KBM-7 (cell line): ENCODE measurements around the gene LMTK3.
A peak's percentile ranks its signal among the peaks of the same experiment; 100 is the strongest.

Experiments used
- DNase-seq: peaks from one replicate; pipeline ENCODE4 v3.0.0-alpha.2; 2015
- in situ Hi-C: fragments of 300-500 bp; cut with MboI; formaldehyde crosslinking; loops from 2 replicates; pipeline ENCODE4 v1.14.3; 2020; ENCODE audit warnings: low sequenced_read_pairs, low pct_unique_long_range_greater_than_20kb, mixed read lengths

The LMTK3 gene

DNA sequence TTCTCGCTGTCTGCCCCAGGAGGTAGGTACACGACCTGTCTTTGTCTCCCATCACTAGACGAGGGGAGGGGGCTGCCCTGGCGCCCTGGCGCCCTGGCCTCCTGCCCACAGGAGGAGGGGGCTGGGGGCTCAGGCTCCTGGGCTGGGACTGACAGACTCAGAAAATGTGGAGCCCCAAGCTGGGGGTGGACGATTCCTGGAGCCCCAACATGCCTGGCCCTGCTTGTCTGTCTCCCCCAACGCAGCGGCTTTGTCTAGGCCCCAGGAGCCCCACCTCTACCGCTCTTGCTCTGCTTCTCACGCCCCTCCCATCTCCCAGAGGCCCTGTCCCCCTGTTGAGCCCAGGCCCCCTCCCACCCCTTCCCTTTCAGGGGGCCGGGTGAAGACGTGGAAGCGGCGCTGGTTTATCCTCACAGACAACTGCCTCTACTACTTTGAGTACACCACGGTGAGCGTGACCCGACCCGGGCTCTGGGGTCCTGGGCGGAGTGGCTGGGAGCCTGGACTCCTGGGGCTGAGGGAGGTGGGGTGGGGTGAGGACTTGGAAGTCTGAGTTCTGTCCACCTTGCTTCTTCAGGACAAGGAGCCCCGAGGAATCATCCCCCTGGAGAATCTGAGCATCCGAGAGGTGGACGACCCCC is 33.8 kb downstream of the LMTK3 start:
- in situ Hi-C loops, result no loop called here
- DNase-seq, result no peak

- DNase-seq, result no peak
- in situ Hi-C loops, result no loop called here
Observed at GRCh38 chr19:48477067-48477685, 34.5 kb downstream of the LMTK3 start.

GRCh38 chr19:48476176-48476575 is 35.5 kb downstream of the LMTK3 start:
- in situ Hi-C loops, result no loop called here
- DNase-seq, result no peak

GRCh38 chr19:48475369-48476068 is 36.1 kb downstream of the LMTK3 start:
- in situ Hi-C loops, result no loop called here
- no peak for DNase-seq

DNA sequence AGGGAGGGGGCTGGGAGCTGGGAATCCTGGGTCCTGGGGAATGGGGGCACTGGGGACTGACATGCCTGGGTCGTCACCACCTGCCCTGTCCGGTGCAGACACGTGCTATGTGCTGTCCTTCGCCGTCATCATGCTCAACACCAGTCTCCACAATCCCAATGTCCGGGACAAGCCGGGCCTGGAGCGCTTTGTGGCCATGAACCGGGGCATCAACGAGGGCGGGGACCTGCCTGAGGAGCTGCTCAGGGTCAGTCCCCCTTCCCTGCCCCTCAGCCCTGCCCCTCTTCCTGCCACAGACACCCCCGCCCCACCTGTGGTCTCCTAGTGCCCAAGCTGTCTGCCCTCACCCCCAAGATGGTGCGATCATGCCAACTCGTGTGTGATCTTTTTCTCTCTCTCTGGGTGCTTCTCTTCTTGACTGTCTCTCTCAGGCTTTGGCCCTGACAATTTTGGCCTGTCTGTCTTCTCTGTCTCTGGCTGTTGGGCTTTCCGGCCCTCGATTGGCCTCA is 37.5 kb downstream of the LMTK3 start:
- DNase-seq, result no peak
- in situ Hi-C loops, result no loop called here

DNA sequence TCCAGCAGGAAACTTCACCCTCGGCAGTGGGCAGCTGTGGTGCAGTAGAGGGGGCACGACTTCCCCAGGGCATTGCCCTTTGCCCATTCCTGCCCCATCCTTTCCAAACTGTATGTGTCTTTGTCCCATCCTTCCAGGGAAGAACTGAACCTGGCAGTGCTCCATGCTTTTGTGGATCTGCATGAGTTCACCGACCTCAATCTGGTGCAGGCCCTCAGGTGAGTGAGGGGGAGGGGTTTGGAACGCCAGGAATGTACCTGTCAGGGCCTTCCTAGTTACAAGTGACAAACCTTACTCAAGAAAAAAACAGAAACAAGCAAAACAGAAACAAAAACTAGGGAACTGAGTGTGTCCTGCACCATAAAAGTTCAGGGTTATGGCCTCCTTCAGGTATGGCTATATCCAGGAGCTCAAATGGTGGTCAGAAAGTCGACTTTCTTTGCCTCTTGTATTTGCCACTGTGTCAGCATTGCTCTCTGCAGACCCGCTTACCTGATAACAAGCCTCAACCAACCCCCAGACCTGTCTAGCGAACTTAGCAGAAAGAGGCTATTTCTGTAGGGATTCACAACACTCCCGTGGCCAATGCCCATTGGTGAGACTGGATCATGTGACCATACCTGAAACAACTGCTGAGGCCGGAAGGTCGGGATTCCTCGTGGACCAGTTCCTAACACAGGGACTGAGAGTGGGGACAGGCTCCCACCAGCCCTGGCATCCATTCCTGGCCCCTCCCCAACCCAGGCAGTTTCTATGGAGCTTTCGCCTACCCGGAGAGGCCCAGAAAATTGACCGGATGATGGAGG is 38.3 kb downstream of the LMTK3 start:
- no peak for DNase-seq
- in situ Hi-C loops, result no loop called here

GRCh38 chr19:48471836-48472235 is 39.8 kb downstream of the LMTK3 start:
- in situ Hi-C loops, result no loop called here
- DNase-seq, result no peak

DNA sequence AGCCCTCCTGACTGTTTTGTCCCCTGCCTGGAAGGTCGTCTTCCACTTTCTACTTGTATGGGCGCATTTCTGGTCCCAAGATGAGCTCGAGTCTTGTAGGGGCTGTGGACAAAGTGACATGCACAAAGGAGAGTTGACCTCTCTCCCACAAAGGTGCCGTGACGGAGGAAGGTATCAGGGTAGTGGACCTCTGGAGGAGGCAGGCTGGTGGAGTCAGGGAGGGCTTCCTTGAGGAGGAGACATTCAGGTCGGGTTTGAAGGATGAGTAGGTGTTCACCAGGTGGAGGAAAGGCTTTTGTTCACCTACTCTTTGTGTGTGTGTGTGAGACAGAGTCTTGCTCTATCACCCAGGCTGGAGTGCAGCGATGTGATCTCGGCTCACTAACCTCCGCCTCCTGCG is 40.8 kb downstream of the LMTK3 start:
- DNase-seq, result no peak
- in situ Hi-C loops, result no loop called here

GRCh38 chr19:48469934-48470680 is 41.5 kb downstream of the LMTK3 start:
- DNase-seq, result no peak
- in situ Hi-C loops, result no loop called here

DNA sequence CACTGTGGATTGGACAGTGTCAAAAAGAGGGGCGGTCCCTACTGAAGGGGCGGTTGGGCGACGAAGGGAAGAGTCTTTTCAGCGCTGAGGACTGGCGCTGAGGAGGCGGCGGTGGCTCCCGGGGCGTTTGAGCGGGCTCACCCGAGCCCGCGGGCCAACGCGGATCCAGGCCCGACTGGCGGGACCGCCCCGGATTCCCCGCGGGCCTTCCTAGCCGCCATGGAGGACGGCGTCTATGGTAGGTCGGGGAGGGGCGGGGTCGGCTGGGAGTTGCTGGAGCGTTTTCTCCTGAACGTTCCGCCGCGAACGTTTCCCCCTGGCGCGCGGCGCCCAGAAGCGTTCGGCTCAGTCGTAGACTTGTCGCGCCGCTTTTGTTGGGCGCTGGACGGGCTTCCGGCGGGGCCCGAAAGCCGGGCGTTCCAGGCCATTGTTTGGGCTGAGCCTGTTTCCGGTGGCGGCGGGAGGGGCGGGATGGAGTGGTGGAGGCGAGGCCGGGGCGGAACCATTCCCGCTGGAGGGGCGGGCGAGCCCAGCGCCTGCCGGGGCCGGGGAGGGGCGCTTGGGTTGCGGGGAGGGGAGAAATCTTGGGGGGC is 42.2 kb downstream of the LMTK3 start, which contains the start of gene CYTH2:
Gene CYTH2 (plus strand): TSS at position 81 of the 593 bp plus-strand sequence. CDS start 139 bp downstream, at position 220.
- in situ Hi-C loops, result no loop called here
- no peak for DNase-seq

- in situ Hi-C loops, result no loop called here
- DNase-seq, result peak; percentile 100
Observed at GRCh38 chr19:48468772-48469288, 42.8 kb downstream of the LMTK3 start.

DNA sequence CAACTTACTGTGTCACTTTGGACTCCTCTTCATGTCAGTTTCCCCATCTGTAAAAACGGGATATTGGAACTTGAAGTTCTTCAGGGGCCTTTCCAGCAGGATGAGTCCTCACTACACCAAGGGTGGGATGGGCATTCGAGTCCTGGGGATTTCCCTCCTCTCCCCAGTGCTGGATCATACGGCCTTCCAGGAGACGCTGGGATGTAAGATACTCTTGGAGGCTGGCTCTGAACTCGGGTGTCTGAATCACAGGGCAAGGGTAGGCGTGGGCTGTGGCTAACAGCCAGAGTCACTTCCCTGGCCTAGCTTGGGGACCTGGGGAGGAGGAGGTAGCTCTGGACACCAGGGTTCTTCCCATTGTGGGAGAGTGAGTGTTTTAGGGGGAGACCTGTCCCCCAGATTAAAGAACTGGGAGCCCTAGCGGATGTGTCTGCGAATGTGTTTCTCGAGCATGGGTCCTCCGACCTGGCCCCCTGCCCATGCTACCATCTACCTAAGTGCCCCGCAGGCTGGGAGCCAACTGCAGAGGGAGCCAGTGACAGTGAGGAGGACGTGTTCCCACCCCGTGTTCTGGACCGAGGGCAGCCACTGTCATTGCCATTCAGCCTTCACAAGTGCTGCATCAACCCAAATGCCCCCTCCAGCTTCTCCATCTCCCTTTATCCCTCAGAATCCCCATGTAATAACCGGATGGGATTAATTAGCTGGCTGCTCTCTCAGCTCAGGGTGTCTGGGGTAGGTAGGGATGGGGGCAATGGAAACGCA is 44.9 kb downstream of the LMTK3 start:
- in situ Hi-C loops, result no loop called here
- DNase-seq, result no peak

GRCh38 chr19:48465215-48465614 is 46.4 kb downstream of the LMTK3 start:
- no peak for DNase-seq
- in situ Hi-C loops, result no loop called here

GRCh38 chr19:48461982-48462655 is 49.5 kb downstream of the LMTK3 start:
- in situ Hi-C loops, result no loop called here
- no peak for DNase-seq

- DNase-seq, result no peak
- in situ Hi-C loops, result no loop called here
Observed at GRCh38 chr19:48461651-48461981, 50.0 kb downstream of the LMTK3 start.

GRCh38 chr19:48458016-48458415 is 53.6 kb downstream of the LMTK3 start:
- in situ Hi-C loops, result no loop called here
- DNase-seq, result no peak

DNA sequence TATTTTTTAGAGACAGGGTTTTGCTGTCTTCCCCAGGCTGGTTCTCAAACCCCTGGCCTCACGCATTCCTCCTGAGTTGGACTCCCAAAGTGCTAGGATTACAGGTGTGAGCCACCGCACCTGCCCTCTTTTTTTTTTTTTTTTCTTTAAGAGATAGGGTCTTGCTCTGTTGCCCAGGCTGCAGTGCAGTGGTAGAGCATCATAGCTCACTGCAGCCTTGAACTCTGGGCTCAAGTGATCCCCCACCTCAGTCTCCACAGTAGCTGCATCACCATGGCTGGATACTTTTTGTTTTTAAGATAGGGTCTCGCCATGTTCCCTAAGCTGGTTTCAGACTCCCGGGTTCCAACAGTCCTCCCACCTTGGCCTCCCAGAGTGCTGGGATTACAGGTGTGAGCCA is 54.8 kb downstream of the LMTK3 start:
- in situ Hi-C loops, result no loop called here
- DNase-seq, result no peak
